Hematopoietic multipotent progenitor cell treated with erythropoietin and hydrocortisone succinate and interleukin-3 and kit ligand, for 6 days (in vitro differentiated cells): Measurements from ENCODE around the gene HMBS.
A peak's percentile ranks its signal among the peaks of the same experiment; 100 is the strongest.
"Not testable (repeated sequence)": the region's sequence is repeated elsewhere in the genome, so short reads cannot be mapped to it uniquely, and the experiment has no call there.

Experiments used
- DNase-seq: peaks from one replicate; pipeline ENCODE4 v3.0.0-alpha.2; 2015

The HMBS gene

DNA sequence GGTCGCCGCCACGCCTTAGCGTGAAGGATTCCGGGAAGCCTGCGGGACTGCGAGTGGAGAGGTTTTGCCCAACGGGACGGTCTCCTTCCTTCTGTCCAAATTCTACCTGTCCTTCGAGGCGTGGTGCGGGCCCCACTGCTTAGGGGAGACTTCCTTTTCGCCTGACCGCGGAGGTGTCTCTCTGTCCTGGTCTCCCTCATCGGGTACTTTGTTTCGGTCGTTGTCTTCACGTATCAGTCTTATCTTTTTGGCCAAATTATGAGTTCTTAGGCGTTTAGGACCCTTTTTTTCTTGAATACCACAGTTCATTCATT, 37.1 kb downstream of the HMBS start:
- DNase-seq = no peak

DNA sequence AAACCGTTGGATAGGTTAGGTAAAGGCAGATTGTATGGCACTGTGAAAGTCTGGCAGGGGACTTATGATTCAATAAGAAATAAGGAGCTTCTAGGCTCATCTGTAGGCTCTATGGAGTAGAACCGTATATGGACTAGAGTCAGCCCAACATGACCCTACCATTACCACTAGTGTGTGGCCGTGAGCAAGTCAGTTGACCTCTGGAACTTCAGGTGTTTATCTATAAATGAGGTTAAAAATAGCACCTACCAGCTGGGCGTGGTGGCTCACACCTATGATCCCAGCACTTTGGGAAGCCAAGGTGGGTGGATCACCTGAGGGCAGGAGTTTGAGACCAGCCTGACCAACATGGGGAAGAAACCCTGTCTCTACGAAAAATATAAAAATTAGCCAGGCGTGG, 41.1 kb downstream of the HMBS start:
- DNase-seq = no peak

DNA sequence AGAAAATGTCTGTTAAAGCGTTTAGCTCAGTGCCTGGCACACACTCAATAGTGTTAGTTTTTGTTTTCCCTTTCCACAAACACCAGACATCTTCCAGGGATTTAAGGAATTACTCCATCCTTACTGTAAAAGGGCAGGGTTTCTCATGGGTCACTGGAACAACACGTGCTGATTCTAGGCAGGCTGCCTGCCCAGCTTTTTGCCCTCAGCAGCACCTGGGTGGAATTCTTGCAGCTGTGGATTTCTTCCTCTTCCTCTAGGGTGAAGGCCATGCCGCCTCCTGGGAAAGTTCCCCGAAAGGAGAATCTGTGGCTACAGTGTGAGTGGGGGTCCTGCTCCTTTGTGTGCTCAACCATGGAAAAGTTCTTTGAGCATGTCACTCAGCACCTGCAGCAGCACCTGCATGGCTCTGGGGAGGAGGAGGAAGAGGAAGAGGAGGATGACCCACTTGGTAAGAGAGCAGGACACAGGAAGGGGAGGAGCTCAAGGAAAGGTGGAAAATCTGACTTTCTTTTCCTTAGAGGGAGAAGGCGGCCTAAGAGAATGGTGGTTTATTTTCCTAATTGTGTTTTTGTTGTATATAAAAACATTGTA, 42.1 kb downstream of the HMBS start:
- no peak for DNase-seq

GRCh38 chr11:119130662-119131061, 46.0 kb downstream of the HMBS start:
- DNase-seq = no peak

DNA sequence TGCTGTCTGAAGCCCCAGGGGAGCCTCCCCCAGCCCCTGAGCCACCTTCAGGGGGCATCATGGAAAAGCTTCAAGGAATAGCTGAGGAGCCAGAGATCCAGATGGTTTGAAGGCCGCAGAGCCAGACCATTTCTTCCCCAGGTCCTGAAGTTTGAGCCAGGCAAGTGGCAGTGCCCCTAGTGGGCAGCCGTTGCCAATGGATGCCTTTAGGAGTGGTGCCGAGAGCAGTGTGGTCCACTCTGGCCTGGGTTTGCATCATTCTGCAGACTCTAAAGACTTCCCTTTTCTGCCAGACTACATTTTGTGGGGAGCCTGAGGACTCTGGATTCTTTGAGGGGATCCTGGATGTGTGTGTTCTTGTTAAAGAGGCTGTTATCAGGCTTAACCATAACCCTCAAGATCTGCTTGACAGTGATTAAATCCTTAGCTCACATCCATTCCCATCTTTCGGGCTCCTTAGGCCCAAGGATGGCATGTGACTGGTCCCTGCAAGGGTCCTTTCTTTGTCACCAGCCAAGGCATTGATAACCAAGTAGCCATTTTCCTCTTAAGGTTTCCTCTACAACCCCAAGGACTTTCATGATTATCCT, 49.8 kb downstream of the HMBS start:
- DNase-seq = peak; percentile 65

DNA sequence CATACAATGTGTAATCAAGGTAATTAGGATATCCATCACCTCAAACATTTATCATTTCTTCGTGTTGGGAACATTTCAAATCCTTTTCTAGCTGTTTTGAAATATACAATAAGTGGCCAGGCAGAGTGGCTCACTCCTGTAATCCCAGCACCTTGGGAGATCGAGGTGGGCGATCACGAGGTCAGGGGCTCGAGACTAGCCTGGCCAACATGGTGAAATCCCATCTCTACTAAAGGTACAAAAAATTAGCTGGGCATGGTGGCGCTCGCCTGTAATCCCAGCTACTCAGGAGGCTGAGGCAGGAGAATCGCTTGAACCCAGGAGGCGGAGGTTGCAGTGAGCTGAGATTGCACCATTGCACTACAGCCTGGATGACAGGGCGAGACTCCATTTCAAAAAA, 54.6 kb downstream of the HMBS start:
- DNase-seq = not testable (repeated sequence)
